Progenitor cell of endocrine pancreas (in vitro differentiated cells): ENCODE measurements around the gene NUDT14. TPM values are rescaled to one million over a fixed set of nuclear protein-coding genes. Genes with fewer than 3 reads are reported as not detected.

ENCODE experiments used
- DNase-seq: peaks from one replicate; pipeline ENCODE4 v3.0.0; 2021; ENCODE audit warnings: low spot score; ENCODE audit not compliant: unreplicated experiment
- H3K27ac Mint-ChIP-seq: 2 replicates; pipeline ENCODE4 v1.8.0; 2021; ENCODE audit warnings: mild to moderate bottlenecking, moderate library complexity, mixed read lengths
- H3K27me3 Mint-ChIP-seq: 2 replicates; pipeline ENCODE4 v1.8.0; 2021; ENCODE audit warnings: mixed read lengths
- H3K36me3 Mint-ChIP-seq: 2 replicates; pipeline ENCODE4 v1.8.0; 2022; ENCODE audit warnings: mixed read lengths; ENCODE audit not compliant: insufficient read depth
- H3K4me1 Mint-ChIP-seq: 2 replicates; pipeline ENCODE4 v1.8.0; 2021; ENCODE audit warnings: low read depth, mixed read lengths
- H3K4me3 Mint-ChIP-seq: 2 replicates; pipeline ENCODE4 v1.8.0; 2021; ENCODE audit warnings: low read depth, mild to moderate bottlenecking, moderate library complexity, mixed read lengths
- H3K9me3 Mint-ChIP-seq: 2 replicates; pipeline ENCODE4 v1.8.0; 2021; ENCODE audit warnings: low read depth, mixed read lengths
- total RNA-seq: library from RNA; stranded (reverse); gene quantifications from 2 replicates; pipeline ENCODE4 v1.2.1, GENCODE V29; 2021
- TF ChIP-seq, protein P1 (sequence below): fragments of 200-600 bp; sonication (generic); IDR thresholded peaks from one replicate; pipeline ENCODE4 v1.5.0; 2021; ENCODE audit warnings: antibody characterized with exemption, mild to moderate bottlenecking; ENCODE audit not compliant: unreplicated experiment

The NUDT14 gene
- total RNA-seq, 1 donor from 2014 or later, result 66.6 TPM

DNA sequence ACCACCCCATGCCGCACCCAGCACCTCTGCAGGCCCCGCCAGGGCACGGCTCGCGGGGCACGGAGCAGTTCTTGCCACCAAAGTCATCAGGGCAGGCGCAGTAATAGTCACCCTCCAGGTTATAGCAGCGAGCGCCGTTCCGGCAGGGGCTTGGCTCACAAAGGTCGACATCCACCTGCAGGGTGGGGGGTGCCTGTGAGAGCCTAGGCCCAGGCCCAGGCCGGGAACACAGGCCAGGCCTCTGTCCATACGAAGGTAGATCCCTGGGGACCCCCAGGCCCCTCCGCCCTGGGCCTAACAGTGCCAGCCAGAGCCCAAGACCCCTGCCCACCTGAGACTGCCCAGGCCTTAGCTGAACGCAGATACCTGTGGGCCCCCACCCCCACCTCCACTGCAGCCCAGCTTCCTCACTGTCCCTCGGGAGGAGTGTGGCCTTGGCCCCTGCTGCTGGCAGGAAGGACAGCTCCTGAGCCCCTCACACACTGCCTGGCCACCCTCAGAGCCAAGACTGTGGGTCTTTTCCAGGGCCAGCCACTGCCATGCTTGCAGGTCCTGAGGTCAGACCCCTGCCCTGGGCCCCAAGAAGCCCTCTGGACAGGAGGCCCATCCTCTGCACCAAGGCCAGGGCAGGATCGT is 31.8 kb downstream of the NUDT14 start:
- no peak overlapping the region for H3K27ac Mint-ChIP-seq

DNA sequence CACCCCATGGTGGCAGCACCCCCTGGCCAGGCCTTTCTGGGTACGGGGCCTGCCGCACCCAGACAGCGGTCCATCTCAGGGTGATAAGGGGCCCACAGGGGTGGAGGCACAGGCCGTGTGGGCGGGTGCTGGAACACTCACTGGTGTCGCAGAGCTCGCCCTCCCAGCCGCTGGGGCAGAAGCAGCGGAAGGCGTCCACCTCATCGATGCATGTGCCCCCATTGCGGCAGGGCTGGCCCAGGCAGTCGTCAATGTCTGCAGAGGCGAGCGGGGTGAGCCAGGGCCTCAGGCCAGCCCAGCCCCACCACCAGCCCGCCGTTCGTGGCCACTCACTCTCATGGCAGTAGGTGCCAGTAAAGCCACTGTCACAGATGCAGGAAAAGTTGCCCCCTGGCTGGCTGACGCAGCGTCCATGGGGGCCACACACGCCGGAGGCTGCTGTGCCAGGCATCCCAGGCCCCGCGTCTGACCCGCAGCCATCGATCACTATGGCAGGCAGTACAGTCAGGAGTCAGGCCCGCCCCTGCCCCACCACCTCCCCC is 32.4 kb downstream of the NUDT14 start:
- no peak overlapping the region for H3K27ac Mint-ChIP-seq
- TF ChIP-seq, protein P1, sequence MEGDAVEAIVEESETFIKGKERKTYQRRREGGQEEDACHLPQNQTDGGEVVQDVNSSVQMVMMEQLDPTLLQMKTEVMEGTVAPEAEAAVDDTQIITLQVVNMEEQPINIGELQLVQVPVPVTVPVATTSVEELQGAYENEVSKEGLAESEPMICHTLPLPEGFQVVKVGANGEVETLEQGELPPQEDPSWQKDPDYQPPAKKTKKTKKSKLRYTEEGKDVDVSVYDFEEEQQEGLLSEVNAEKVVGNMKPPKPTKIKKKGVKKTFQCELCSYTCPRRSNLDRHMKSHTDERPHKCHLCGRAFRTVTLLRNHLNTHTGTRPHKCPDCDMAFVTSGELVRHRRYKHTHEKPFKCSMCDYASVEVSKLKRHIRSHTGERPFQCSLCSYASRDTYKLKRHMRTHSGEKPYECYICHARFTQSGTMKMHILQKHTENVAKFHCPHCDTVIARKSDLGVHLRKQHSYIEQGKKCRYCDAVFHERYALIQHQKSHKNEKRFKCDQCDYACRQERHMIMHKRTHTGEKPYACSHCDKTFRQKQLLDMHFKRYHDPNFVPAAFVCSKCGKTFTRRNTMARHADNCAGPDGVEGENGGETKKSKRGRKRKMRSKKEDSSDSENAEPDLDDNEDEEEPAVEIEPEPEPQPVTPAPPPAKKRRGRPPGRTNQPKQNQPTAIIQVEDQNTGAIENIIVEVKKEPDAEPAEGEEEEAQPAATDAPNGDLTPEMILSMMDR, result no peak
- H3K36me3 Mint-ChIP-seq, result no peaks in the 10 kb centered on the region
- no peak for DNase-seq
- no peaks in the 10 kb centered on the region for H3K9me3 Mint-ChIP-seq
- H3K4me3 Mint-ChIP-seq, result no peak overlapping the region
- H3K4me1 Mint-ChIP-seq, result no peaks in the 10 kb centered on the region
- H3K27me3 Mint-ChIP-seq, result no peaks in the 10 kb centered on the region

More for the DNA sequence above, 31.8 kb downstream of the NUDT14 start:
- Mint-ChIP-seq H3K4me3 (no peak overlapping the region), H3K4me1 (no peaks in the 10 kb centered on the region), H3K36me3 (no peaks in the 10 kb centered on the region), H3K9me3 (no peaks in the 10 kb centered on the region), H3K27me3 (no peaks in the 10 kb centered on the region)
- DNase-seq, result no peak
- TF ChIP-seq, protein P1, result no peak

DNA sequence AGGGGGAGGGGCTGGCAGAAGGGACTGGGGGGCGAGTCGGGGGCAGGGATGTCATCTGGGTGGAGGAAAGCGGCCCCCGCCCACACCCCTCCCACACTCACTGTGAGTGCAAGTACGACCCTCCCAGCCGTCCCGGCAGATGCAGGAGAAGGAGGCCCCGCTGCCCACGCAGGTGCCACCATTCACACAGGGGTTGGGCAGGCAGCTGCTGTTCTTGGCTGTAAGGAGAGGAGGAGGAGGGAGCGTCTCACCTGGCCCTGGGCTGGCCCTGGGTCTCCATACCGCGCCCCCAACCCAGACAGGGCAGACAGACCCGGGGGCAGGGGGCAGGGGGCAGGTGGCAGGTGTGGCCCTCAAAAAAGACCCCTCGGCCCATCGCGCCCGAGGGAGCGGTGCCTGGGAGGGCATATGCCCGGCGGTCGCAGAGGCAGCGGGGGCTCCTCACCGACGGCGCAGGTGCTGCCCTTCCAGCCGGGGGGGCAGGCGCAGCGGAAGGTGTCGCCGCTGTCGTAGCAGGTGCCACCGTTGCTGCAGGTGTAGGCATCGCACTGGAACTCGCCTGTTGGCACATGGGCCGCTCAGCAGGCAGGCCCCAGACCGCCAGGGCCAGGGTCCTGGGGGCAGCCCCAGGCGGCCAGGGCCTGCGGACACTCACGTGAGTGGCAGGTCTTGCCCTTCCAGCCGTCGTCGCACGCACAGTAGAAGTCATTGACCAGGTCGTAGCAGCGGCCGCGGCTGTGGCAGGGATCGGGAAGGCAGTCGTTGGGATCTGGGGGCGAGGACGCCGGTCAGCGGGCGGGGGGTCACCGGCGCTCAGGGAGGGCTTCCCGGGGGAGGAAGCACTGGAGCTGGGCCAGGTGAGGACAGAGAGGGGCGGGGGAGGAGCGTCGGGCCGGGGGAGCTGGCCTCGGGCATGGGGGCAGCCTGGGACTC is 33.2 kb downstream of the NUDT14 start:
- TF ChIP-seq, protein P1, result no peak
- no peak for DNase-seq
- no peak overlapping the region for H3K4me3 Mint-ChIP-seq

DNA sequence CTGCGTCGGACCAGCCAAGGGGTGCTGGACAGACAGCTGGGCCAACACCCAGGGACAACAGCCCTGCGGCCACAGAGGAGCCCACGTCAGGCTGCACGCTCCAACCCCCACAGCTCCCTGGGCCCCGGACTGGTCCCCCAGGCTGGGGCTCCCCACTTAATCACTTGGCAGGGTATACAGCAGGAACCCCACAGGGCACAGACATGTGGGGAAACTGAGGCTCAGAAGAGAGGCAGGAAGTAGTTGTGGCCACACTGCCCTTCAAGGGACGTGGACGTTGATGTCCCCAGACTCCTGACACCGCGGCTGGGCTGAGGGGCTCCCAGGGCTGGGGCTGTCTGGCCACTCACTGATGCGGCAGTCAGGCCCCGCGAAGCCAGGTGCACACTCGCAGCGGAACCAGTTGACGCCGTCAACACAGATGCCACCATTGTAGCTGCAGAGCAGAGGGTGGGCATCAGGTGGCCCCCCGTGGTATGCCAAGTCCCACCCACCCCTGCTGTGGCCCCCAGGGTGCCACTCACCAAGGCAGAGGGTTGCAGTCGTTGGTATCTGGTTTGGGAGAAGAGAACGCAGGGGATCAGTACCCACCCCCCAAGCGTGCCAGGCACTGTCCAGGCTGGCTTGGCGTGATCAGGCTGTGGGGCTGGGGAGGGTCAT is 34.0 kb downstream of the NUDT14 start:
- Mint-ChIP-seq H3K4me1 (no peaks in the 10 kb centered on the region), H3K4me3 (no peak overlapping the region), H3K36me3 (peaks cover 1% of the 10 kb centered on the region), H3K27ac (no peak overlapping the region), H3K9me3 (no peaks in the 10 kb centered on the region), H3K27me3 (no peaks in the 10 kb centered on the region)
- TF ChIP-seq, protein P1, result no peak
- DNase-seq, result no peak

More for the DNA sequence above, 33.2 kb downstream of the NUDT14 start:
- H3K36me3 Mint-ChIP-seq, result no peaks in the 10 kb centered on the region
- no peak overlapping the region for H3K27ac Mint-ChIP-seq
- H3K9me3 Mint-ChIP-seq, result no peaks in the 10 kb centered on the region
- H3K27me3 Mint-ChIP-seq, result no peaks in the 10 kb centered on the region
- no peaks in the 10 kb centered on the region for H3K4me1 Mint-ChIP-seq
